ENCODE data around the gene PHKG2.

GRCh38 chr16:30710971-30711370, 37.3 kb upstream of the PHKG2 start:
- no peak for TF ChIP-seq POLR2A (IDR thresholded peaks at IDR 0.05)
- no peak for TF ChIP-seq CTCF (IDR thresholded peaks at IDR 0.05)
- TF ChIP-seq EP300 (IDR thresholded peaks at IDR 0.05) = no peak
